GM04503 (cell line): ENCODE results near the gene COX5A.
A peak's percentile ranks its signal among the peaks of the same experiment; 100 is the strongest.

Experiments
- DNase-seq: peaks from one replicate; pipeline ENCODE4 v3.0.0-alpha.2; 2012; ENCODE audit warnings: low read depth

The COX5A gene

DNA sequence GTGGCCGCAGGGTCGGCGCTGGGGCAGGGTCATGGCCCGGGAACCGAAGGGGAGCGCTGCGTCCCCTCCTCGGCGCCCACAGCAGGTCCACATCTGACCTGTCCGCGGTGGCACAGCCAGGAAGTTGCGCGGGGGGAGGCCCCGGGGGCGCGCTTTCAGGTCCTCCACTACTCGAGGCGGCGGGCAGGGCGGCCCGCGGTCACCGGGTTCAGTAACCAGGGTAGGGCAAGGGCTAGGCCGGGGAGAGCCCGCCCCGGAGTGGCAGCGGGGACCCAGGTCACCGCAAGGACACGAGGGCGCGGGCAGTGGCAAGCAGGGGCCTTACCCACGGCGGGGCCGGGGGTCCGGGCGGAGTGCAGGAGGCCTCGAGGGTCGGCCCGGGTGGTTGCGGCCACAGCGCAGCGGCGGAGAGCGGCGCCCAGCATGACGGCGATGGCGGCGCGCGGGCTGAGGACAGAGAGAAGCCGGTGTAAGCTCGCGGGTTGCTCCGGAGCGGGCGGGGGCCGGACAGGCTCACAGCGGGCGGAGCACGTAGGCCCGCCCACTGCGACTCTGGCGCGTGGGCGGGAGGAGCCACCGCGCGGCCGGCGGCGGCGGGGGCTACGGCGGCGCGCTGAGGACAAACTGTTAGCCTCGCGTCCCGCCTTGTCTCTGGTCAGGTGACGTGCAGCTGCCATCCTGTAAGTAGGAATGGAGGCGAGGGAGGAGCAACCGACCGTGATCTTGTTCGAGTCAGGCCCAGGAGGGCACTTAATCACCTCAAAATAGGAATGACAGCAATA, at the start of gene COX5A:
Gene COX5A (minus strand): TSS at position 484 of the 782 bp plus-strand sequence. CDS start 59 bp downstream, at position 425.
- DNase-seq, result peak; percentile 72

DNA sequence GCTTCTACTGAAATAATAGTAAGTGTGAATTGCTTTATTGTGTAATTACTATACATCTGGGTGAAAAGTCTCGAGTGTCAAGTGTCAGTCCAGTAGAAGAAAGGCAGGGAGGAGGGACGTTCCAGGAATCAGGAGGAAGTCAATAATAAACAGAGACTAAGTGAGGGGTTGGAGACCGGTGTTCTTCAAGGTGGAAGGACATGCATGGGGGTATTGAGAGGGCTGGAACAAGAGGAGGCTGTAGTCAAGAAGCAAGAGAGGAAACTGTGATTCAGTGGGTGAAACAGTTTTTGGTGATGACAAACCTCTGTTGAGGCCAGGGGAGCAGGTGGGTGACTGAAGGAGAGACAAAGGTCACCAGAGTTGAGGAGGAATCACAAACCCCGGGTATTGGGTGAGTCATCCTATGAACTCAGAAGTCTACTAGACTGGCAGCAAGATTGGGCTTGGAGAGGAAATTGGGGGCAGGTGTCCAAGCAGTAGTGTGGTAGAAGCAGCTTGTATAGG, 45.9 kb upstream of the COX5A start:
- DNase-seq, result no peak

DNA sequence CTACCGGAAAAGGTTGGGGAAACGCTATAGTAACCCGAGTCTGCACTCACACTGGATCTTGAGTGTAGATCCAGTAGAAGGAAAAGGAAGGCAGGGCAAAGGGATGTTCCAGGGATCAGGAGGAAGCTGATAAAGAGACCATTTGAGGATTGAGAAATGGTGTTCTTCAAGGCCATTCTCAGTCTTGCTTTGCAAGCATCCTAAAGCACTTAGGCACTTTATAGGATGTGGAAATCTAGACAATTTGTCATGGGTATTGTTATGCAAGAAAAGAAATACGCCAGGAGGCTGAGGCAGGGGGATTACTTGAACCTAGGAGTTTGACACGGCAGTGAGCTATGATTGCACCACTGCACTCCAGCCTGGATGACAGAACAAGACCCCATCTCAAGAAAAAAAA, 44.3 kb upstream of the COX5A start:
- DNase-seq, result no peak

DNA sequence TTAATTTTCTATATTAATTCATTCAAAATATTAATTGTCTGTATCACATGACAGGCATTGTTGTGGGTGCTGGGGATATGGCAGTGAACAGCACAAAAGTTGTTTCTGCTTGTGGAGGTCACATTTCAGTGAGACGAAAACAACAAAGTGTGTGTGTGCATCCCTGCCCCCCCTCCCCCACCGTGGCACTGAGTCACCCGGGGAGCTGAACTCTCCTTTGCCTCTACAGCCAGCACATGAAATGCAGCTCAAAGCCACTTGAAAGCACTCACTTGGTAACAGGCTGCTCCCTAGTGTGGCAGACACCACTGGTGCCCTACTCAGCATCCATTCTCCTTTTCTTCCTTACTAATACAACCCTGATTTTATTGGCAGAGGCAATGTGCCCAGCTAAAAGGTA, 40.6 kb upstream of the COX5A start:
- DNase-seq, result no peak

DNA sequence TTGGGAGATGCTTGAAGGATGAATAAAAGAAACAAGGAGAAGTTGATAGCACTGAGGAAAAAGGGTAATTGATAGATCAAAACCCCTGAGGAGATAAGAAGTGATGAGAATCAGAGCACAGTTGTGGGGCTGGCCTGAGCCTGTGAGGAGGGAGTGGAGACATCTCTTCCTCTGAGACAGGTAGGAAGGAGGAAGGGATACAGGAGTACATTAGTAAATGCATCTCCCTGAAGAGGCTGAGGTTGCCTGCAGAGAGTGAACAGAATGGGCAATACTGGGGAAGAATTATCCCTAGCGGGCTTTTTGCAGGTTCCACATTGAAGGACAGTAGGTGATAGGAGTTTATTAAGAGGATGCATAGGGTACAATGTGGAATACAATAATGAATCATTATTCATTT, 40.2 kb upstream of the COX5A start:
- no peak for DNase-seq

GRCh38 chr15:74977599-74977998, 39.7 kb upstream of the COX5A start:
- DNase-seq, result no peak

DNA sequence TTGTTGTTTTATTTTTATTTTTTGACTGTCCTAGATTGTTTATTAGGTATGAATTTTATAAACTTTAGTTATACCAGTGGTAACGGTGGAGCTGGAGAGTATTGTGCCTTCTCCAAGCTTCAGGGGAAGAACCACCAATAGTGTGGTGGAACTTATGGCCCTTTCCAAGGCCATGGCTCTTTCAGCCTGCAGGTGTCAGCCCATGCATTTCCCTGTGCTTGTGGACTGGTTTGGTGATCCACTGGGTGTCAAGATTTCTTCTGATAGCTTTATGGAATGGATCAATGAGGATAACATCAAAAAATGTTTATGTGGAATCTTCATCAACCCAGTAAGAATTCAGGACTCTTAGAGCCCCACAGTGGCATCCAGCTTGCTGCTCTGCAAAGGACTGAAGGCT, 38.3 kb upstream of the COX5A start:
- no peak for DNase-seq

GRCh38 chr15:74967670-74968069, 29.8 kb upstream of the COX5A start:
- no peak for DNase-seq

DNA sequence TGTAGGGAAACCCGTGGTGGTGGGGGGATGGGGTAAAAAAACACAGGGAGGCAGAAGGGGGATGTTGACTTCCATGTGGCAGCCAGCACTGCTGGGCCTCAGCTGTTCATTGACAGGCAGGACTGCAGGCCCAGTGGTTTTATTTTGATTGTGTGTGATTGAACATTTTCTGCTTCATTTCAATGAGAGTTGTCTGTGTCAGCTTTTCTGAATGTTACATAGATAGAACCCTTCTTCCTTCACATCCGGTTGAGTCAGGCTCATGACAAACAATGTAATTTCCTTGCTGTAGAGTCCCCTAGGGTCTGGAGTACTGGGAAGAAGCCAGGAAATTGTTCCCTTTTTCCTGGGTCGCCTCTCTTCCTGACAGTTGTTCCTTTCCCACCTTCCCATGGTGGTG, 26.9 kb upstream of the COX5A start:
- DNase-seq, result no peak

- no peak for DNase-seq
Observed at GRCh38 chr15:74963213-74963612, 25.3 kb upstream of the COX5A start.

DNA sequence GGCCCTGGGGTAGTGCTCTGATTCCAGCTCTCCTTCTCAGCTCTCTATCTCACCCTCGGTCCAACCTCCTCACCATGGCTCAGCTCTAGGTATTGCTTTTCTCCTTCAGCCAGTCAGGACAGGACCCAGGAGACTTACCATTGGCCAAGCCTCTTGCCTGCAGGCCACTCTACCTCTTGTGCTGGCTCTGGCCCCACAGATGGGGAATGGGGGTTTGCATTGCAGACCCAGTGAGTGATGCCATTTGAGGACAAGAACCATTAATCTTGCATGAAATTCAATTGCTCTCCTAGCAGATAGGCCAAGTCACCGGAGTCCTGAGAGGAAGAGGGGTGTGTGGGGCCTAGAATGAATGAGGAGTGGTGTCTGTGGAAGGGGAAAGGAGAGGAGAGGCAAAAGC, 24.8 kb upstream of the COX5A start:
- DNase-seq, result no peak

GRCh38 chr15:74962219-74962618, 24.3 kb upstream of the COX5A start:
- no peak for DNase-seq

DNA sequence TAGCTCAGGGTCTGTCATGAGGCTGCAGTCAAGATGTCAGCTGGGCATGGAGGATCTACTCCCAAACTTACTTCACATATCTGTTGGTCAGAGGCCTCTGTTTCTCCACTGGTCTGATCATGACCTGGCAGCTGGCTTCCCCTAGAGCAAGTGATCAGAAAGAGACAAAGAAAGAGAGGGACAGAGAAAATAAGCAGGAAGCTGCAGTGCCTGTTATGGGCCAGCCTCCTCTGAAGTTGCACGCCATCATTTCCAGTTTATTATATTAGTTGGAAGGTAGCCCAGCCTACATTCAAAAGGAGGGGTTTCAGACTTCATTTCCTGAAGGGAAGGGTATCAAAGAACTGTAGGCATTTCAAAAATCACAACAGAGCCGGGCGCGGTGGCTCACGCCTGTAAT, 23.7 kb upstream of the COX5A start:
- DNase-seq, result no peak

- DNase-seq, result no peak
Observed at GRCh38 chr15:74960995-74961588, 23.2 kb upstream of the COX5A start.

GRCh38 chr15:74960286-74960685, 22.4 kb upstream of the COX5A start:
- no peak for DNase-seq

DNA sequence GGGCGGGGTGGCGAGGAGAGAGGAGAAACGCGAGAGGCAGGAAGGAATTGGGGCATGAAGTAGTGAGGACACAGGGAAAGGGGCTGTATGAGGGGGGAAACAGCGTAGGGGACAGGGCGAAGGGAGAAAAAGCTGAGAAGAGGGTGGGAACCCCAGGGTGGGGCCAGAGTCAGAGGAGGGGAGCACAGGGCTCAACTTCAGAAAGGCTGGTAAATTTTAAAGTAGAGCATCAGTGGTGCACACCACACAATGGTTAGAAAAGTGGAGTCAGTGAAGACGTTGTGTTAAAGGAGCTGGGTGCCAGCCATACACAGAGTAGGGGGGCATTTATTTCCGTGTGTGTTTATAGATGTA, 21.7 kb upstream of the COX5A start:
- no peak for DNase-seq

- DNase-seq, result no peak
Observed at GRCh38 chr15:74958908-74959585, 21.2 kb upstream of the COX5A start.

GRCh38 chr15:74958320-74958907, 20.5 kb upstream of the COX5A start:
- no peak for DNase-seq

DNA sequence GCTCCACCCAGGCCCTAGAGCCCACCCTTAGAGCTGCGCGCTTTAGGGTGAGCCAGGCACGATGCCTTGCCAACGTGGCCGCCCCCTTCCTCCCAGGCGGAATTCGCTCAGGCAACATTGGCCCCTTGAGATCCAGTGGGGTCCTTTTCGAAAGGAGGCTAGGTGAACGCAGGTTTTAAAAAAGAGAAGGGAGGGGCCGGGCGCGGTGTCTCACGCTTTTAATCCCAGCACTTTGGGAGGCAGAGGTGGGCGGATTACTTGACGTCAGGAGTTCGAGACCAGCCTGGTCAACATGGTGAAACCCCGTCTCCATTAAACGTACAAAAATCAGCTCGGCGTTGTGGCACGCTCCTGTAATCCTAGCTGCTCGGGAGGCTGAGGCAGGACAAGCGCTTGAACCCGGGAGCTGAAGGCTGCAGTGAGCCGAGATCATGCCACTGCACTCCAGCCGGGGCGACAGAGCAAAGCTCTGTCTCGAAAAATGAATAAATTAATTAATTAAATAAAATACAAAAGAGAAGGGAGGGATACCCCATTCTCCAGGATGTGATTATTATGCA, 19.7 kb upstream of the COX5A start:
- DNase-seq, result no peak

DNA sequence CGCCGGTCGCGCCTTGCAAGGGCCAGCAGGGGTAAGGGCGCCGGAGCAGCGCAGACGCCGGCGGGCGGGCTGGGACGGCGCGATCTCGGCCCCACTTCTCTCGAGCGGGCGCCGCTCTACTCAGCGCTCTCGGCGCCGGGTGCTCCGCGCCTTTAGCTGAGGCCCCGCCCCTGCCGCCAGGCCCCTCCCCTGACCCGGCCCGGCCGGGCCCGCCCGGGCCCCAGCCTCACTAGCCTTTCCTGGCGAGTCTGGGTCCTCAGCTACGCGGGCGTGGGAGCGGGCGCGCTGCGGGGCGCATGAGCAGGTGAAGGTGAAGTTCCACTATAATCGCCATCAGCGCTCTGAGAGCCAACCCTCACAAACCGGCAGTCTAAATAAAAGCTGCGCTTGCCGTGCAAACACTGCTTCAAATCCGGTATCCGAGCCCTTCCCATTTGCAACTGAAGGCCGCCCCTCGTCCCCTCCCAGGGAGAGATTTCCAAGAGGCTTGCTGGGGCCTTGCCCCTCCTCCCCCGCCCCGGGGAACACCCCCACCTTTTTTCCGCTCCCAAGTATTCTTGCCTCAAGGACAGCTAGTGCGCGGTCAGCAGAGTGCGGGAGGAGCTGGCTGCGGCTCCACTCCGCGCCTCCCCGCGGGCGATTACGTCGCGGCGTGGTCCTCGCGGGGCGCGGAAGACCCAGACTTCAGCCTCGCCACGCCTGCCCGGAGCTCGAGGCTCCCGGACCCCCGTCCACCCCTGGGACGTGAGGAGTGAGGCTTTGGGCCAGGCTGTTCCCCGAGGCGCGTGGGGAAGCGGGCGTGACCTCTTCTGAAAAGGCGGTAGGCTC, 19.0 kb upstream of the COX5A start, which contains the start of gene RPP25:
Gene RPP25 (minus strand): TSS at position 125 of the 828 bp plus-strand sequence. CDS start 189 bp downstream, outside the sequence.
- no peak for DNase-seq
